ENCODE results near the gene B4GAT1. TPM values are rescaled to one million over a fixed set of nuclear protein-coding genes. Genes with fewer than 3 reads are reported as not detected.

Gene B4GAT1
- total and polyA plus RNA-seq, 9 of the 15 experiments (the other 6 are each of a cell fraction or from before 2014, with no cell fraction given) = 0.86 to 9.5 (median 3.8) TPM

- no peak for TF ChIP-seq VEZF1 (CRISPR knock-in tag; IDR thresholded peaks at IDR 0.05)
- no peak for TF ChIP-seq SRSF7 (optimal IDR thresholded peaks at IDR 0.05; ENCODE audit: low read depth, low read length)
- no peak for TF ChIP-seq TSC22D4 (tag; IDR thresholded peaks at IDR 0.05)
- TF ChIP-seq THAP12 (CRISPR knock-in tag; IDR thresholded peaks at IDR 0.05) = no peak
- TF ChIP-seq CBX1 (IDR thresholded peaks at IDR 0.05; ENCODE audit: low read depth) = no peak; the same call in 1 of the 2 replicates
- TF ChIP-seq CBX8 (IDR thresholded peaks at IDR 0.05; ENCODE audit: borderline replicate concordance, extremely low read depth, low read depth, low read length, poor library complexity, severe bottlenecking) = no peak
- no peak for TF ChIP-seq TRIM28 (IDR thresholded peaks at IDR 0.05)
- no peak for TF ChIP-seq ZFP1 (CRISPR knock-in tag; IDR thresholded peaks at IDR 0.05)
- no peak for TF ChIP-seq BRCA1 (IDR thresholded peaks at IDR 0.05)
- no peak for TF ChIP-seq BRCA1 (CRISPR knock-in tag; IDR thresholded peaks at IDR 0.05)
- no peak for TF ChIP-seq ZNF780A (CRISPR knock-in tag; IDR thresholded peaks at IDR 0.05)
- TF ChIP-seq ZNF584 (CRISPR knock-in tag; IDR thresholded peaks at IDR 0.05; ENCODE audit: low read depth) = no peak
- no peak for TF ChIP-seq ZNF695 (CRISPR knock-in tag; IDR thresholded peaks at IDR 0.05)
- TF ChIP-seq AFF4 (CRISPR knock-in tag; IDR thresholded peaks at IDR 0.05) = no peak
- no peak for TF ChIP-seq ZNF707 (CRISPR knock-in tag; conservative IDR thresholded peaks at IDR 0.05)
- TF ChIP-seq ZNF583 (CRISPR knock-in tag; IDR thresholded peaks at IDR 0.05) = no peak
- TF ChIP-seq TBP (optimal IDR thresholded peaks at IDR 0.05; ENCODE audit: low read depth, low read length) = no peak
- peak in 1 of 2 experiments; percentile 38; a peak in 1 of 4 replicates for TF ChIP-seq RAD21 (CRISPR knock-in tag; conservative IDR thresholded peaks at IDR 0.05 in 1 of 2, IDR thresholded peaks at IDR 0.05 in 1 of 2)
These were observed 16.5 kb upstream of the B4GAT1 start (continued) for GRCh38 chr11:66363805-66364535.
